Activated CD4-positive, CD25-positive, alpha-beta regulatory T cell treated with anti-CD3 and anti-CD28 coated beads, Interleukin-2, amount 50 U/mL, for 72 hours (primary cell): Measurements from ENCODE around the gene TIGAR.

Experiments
- DNase-seq: peaks from one replicate; pipeline ENCODE4 v3.0.0; 2021

TIGAR gene

DNA sequence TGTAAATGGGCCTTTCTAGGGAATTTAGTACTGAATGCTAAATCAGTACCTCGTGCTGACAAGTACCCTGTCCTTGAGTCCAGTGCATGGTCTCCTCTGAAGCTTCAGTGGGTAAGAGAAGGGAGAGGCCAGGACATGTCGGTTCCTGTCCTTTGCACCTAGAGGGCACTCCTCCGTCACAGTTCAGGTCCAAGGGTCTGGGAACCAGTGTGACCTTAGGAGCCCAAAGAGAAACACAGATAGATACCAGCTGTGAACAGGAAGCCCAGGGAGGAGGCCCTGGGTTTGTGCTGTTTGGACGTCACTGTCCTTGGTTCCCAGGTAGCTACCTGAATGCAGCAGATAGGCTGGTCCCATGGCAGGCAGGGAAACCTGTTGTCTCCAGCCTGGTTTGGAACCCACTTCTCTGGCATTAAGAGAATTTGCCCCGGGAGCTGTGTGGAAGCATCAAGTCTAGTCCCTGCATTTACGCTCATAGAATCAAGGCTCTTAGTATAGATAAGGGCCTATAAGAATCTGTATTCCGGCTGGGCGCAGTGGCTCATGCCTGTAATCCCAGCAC is 62.4 kb downstream of the TIGAR start:
- DNase-seq: no peak

DNA sequence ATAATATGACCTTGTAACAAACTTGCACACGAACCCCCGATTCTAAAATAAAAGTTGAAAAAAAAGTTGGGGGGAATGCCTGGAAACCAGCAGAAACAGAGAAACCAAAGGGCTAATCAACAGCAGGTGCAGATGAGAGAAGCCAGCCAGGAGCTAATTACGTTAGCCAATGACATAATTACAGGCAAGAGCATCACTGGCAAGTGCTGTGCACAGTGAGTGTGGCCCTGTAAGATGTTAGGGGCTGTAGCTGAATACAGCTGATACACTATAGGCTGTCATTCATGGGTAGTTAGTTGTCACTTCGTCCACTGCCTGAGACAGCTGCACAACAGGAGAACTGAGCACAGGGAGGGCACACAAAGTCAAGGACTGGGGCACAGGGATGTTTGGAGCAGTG is 65.8 kb downstream of the TIGAR start:
- no peak for DNase-seq

GRCh38 chr12:4387607-4388006 is 66.6 kb downstream of the TIGAR start:
- no peak for DNase-seq

DNA sequence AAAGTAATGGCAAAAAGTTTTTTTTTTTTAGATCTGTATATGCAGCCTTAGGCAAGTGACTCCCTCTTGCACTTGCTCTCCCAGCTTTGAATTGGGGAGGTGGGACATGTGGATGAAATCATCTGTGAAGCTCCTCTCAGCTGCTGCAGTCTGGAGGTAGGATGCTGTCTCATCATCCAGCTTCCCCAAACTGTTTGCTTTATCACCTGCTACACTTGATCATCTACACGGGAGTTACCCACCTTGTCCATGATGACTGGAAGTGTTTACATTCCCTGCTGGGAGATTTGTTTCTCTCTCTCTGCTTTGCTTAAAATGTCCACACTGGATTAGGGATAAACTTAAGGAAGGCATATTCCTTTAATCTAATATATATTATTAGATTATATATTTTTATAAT is 67.0 kb downstream of the TIGAR start:
- DNase-seq: no peak

GRCh38 chr12:4388662-4389061 is 67.6 kb downstream of the TIGAR start:
- DNase-seq: no peak

DNA sequence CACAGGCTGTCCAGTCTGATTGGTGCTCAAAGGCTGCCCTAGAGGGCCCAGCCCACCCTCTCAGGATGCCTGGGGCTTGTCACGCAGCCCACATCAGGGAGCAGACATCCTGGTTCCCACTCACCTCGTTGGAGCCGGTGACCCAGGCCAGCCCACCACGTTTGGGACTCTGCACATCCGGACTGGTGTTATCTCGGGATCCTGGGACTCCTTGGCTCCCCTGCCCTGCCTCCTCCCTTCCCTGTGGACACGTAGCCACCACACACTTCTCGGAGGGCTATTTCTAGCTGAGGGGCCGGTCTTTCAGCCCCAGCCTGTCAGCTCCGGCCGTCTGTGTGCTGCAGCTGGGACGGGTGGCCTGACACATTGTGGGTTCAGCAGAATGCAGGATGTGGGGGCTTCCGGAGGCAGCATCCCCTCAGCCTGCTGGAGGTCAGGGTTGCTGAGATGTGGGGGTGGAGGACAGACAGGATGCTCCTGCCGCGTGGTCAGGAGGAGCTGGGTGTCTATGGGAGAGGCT is 71.3 kb downstream of the TIGAR start:
- no peak for DNase-seq

DNA sequence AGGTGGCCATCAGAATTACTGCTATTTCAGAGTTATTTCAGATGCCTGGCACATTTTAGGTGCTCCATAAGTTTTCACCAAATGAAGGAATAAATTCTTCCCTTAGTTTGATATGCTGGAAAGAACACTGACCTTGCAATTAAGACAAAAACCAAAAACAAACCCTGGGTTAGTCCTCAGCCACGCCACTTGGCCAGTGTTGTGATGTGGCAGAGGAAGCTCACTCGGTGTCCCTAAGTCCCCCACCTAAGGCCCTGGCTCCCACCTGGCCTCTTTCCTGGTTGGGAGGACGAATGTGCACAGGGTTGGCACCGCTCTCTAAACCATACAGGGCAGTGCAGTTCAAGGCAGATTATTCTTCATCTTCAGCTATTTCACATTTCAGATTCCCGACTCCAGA is 72.2 kb downstream of the TIGAR start:
- DNase-seq: no peak

GRCh38 chr12:4395818-4396217 is 74.8 kb downstream of the TIGAR start:
- DNase-seq: no peak

DNA sequence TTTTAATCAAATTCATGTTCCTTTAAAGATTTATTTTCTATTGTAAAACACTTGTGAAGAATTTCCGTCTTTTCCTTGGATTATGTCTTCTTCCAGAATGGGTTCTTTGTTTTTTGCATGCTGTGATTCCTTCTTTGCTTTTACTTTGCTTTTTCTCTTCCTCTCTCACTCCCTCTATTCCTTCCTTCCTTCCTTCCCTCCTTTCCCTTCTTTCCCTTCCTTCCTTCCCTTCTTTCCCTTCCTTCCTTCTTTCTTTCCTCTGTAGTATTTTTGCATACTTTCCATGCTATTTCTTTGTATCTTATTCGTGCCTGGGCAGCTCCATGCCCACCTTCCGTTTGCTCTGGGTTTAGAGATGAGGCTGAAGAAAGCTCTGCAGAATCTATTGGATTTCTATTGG is 80.1 kb downstream of the TIGAR start:
- no peak for DNase-seq

- DNase-seq: no peak
Observed at GRCh38 chr12:4402996-4403395, 82.0 kb downstream of the TIGAR start.
